ENCODE data around the gene RRBP1.
"Not testable (repeated sequence)": the region's sequence is repeated elsewhere in the genome, so short reads cannot be mapped to it uniquely, and the experiment has no call there.

RRBP1 gene

GRCh38 chr20:17708675-17709360, 26.8 kb upstream of the RRBP1 start:
- DNase-seq (ENCODE audit: low read depth) = no peak

GRCh38 chr20:17707951-17708350, 25.9 kb upstream of the RRBP1 start:
- not testable (repeated sequence) for DNase-seq (ENCODE audit: low read depth)

GRCh38 chr20:17706632-17707031, 24.6 kb upstream of the RRBP1 start:
- no peak for DNase-seq (ENCODE audit: low read depth)

GRCh38 chr20:17705916-17706315, 23.9 kb upstream of the RRBP1 start:
- no peak for DNase-seq (ENCODE audit: low read depth)

GRCh38 chr20:17704589-17705317, 22.7 kb upstream of the RRBP1 start:
- DNase-seq (ENCODE audit: low read depth) = no peak

- no peak for DNase-seq (ENCODE audit: low read depth)
Measured at GRCh38 chr20:17701826-17702225, 19.8 kb upstream of the RRBP1 start.

GRCh38 chr20:17700637-17701036, 18.6 kb upstream of the RRBP1 start:
- no peak for DNase-seq (ENCODE audit: low read depth)

- DNase-seq (ENCODE audit: low read depth) = no peak
Measured at GRCh38 chr20:17699931-17700351, 17.9 kb upstream of the RRBP1 start, which contains the start of gene BANF2. Gene BANF2, plus strand, starts transcription at chr20:17699966. Its CDS starts 25,060 bp downstream, at chr20:17725026.

- no peak for DNase-seq (ENCODE audit: low read depth)
Measured at GRCh38 chr20:17698384-17698783, 16.3 kb upstream of the RRBP1 start.

GRCh38 chr20:17697171-17697570, 15.1 kb upstream of the RRBP1 start:
- no peak for DNase-seq (ENCODE audit: low read depth)

- no peak for DNase-seq (ENCODE audit: low read depth)
Measured at GRCh38 chr20:17696287-17696686, 14.2 kb upstream of the RRBP1 start.

- DNase-seq (ENCODE audit: low read depth) = no peak
Measured at GRCh38 chr20:17694767-17695166, 12.7 kb upstream of the RRBP1 start.

- DNase-seq (ENCODE audit: low read depth) = no peak
Measured at GRCh38 chr20:17693444-17694001, 11.5 kb upstream of the RRBP1 start.

- no peak for DNase-seq (ENCODE audit: low read depth)
Measured at GRCh38 chr20:17691758-17692157, 9.7 kb upstream of the RRBP1 start.

GRCh38 chr20:17690144-17690543, 8.1 kb upstream of the RRBP1 start:
- no peak for DNase-seq (ENCODE audit: low read depth)

- no peak for DNase-seq (ENCODE audit: low read depth)
Measured at GRCh38 chr20:17688965-17689364, 6.9 kb upstream of the RRBP1 start.

GRCh38 chr20:17687800-17688199, 5.8 kb upstream of the RRBP1 start:
- no peak for DNase-seq (ENCODE audit: low read depth)

- DNase-seq (ENCODE audit: low read depth) = no peak
Measured at GRCh38 chr20:17685168-17685567, 3.1 kb upstream of the RRBP1 start.

GRCh38 chr20:17684077-17684888, 2.2 kb upstream of the RRBP1 start:
- no peak for DNase-seq (ENCODE audit: low read depth)

GRCh38 chr20:17683218-17684076, 1.4 kb upstream of the RRBP1 start:
- DNase-seq (ENCODE audit: low read depth) = no peak

GRCh38 chr20:17682889-17683198, 802 bp upstream of the RRBP1 start:
- no peak for DNase-seq (ENCODE audit: low read depth)

GRCh38 chr20:17681726-17682102, 328 bp downstream of the RRBP1 start:
- DNase-seq (ENCODE audit: low read depth) = no peak
